Activated T-cell treated with anti-CD3 and anti-CD28 coated beads for 24 hours (primary cell): Measurements from ENCODE around the gene RBM19.
"Not testable (repeated sequence)": the region's sequence is repeated elsewhere in the genome, so short reads cannot be mapped to it uniquely, and the experiment has no call there.

Source experiments
- DNase-seq: peaks from one replicate; pipeline ENCODE4 v3.0.0-alpha.2; 2020; ENCODE audit warnings: low read depth

RBM19 gene

DNA sequence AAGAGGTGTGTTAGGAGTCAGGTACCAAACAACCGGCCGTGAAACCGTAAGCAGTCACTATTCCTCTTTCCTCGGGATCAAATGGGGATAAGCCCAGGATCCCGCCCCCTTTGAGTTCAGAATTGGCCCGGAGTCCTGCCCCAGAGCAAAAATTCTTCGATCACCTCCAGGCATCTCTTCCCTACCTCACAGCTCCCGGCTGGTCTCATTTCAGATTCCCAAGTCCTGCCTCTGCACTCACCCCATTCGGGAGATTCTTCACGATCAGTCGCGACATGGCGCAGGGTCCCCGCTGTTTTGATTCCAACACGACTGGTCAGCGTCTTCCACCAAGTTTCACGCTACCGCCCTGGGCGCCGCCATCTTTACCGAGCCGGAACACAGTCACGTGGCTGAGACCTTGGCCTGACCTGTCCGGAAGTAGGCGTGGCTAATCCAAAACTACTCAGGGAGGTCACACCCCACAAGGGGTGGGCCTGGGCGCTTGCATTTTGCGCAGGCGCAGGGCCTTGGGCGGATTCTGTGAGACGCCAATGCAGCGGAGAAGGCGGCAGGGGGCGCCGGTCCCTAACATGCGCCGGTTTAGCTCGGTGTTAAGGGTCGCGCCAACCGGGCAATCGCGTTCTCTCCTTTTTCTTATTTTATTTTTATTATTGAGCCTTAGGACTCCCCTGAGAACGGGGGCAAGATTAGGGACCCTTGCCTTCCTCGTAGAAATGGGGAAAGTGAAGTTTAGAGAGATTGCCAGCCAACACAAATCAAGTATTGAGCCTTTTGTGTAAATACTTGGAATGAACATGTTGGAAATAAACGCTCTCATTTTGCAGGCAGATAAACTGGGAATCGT lies at the start of gene RBM19:
Gene RBM19, minus strand, starts transcription at position 375 of the 847 bp plus-strand sequence. Its CDS starts 98 bp downstream, at position 277.
- peak; percentile 97 for DNase-seq

- no peak for DNase-seq
Measured at GRCh38 chr12:114015851-114016250, 49.7 kb upstream of the RBM19 start.

DNA sequence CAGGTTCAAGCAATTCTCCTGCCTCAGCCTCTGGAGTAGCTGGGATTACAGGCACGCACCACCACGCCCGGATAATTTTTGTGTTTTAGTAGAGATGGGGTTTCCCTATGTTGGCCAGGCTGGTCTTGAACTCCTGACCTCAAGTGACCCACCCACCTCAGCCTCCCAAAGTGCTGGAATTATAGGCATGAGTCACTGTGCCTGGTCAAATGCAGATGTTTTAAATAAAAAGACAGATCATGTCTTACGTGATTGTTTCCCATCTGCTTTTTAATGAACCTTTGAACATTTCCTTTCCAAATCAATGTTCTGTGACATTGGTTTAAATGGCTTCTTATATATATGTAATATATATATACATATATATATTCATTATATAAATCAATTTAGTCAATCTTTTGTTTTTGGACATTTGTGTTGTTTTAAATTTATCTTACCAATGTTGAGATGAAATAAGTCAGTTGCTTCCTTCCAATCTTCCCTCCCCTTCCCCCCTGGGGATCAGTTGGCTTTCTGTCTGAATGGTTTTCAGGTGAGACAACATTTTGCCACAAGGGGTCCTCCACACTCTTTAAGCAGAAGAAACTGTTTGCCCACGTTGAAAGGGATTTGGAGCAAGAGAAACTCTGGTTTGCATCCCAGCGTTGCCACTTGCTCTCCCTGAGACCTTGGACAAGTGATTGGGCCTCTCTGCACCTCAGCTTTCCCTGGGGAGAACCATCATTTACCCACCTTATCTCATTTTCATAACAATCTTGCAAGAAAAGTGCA lies 47.6 kb upstream of the RBM19 start:
- no peak for DNase-seq

DNA sequence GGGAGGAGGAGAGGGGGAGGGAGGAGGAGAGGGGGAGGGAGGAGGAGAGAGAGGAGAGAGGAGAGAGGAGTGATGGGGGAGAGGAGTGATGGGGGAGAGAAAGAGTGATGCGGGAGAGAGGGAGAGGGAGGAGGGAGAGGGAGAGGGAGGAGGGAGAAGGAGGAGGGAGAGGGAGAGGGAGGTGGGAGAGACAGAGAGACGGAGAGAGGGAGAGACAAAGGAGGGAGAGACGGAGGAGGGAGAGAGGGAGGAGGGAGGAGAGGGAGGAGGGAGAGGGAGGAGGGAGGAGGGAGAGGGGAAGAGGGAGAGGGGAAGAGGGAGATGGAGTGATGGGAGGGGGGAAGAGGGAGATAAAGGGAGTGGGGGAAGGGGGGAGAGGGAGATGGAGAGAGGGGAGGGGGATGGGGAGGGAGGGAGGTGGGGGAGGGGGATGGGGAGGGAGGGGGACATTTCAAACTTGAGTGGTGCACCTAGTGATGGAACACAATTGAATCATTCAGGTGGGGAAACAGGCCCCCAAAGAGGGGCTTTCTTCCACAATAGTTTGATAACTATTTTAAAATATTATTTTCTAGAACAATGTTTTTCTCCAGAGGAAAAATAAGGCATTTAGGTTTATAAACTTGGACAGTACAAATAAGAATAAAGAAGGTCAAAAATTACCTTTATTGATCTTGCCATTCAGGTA lies 46.8 kb upstream of the RBM19 start:
- DNase-seq: no peak

- no peak for DNase-seq
Measured at GRCh38 chr12:114011711-114012110, 45.6 kb upstream of the RBM19 start.

- DNase-seq: no peak
Measured at GRCh38 chr12:114006482-114007425, 40.6 kb upstream of the RBM19 start.

DNA sequence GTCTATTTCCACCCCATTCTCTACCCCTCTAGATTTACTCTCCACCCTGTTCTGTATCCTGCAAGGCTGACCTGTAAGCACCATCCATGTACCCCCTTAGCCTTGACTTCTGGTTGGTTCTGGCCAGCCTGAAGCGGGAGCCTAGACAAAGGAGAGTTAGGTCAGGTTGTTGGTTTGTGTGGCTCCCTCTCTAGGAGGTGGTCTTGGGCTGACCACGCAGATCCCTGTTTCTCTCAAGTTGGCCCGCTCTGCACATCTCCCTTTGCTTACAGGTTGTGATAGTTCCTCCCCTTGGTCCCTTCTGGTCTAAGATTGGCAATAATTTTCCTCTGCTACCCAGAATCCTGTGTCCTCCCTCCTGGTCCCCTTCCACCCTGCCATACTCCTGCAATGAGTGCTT lies 38.3 kb upstream of the RBM19 start:
- DNase-seq: no peak

DNA sequence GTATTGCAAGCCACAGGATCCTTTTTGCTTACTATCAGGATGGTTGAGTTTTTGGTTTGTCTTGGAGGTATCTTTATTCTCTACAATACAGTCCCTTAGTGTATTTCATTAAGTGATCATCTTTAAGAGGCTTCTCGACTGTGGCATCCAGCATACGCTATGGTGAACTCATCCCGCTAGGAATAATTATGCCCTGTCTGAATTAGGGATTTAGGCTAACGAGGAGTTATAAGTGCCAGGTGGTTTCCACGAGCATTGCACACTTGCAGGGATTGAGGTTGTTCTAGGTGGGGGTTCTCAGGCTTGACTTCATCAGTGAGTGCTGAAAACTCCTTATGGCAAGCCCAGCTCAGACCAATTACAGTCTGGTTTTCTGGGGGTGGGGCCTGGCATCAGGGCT lies 37.2 kb upstream of the RBM19 start:
- DNase-seq: no peak

DNA sequence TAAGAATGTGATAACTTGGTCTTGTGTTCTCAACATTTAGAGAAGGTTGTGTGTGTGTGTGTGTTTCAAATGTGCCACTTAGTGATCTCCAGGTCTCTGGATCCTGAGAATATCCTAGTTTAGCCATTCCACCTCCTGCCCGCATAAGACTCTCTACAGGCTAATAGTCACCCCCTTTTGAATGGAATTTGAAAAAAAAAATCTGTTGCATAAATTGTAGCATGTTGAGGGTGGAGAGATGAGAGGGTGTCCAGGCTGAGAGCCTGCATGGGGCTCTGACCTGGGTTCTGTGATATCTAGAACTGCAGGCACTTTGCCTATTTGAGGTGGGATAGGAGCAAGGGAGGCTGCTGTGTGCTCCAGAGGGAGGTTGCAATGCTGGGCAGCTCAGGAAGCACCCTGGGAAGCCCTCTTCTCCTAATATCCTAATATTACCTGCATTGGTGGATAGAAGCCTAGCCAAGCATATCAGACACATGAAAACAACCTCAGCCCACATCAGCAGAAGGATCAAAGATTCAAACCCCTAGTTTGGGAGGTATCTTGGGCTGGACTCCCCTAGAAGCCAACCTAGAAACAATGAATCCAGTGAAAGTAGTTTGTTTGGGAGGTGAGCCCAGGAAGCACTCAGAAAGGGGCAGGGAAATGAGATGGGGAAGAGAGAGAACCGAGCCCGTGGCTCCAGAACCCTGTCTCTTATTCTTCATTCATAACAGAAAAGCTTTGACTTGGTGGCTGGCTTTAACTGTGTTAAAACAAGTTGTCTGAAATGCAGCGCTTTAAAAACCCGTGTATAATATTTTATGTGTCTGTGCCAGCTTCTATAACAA lies 35.6 kb upstream of the RBM19 start:
- DNase-seq: no peak

GRCh38 chr12:114000861-114001260 lies 34.7 kb upstream of the RBM19 start:
- DNase-seq: no peak

DNA sequence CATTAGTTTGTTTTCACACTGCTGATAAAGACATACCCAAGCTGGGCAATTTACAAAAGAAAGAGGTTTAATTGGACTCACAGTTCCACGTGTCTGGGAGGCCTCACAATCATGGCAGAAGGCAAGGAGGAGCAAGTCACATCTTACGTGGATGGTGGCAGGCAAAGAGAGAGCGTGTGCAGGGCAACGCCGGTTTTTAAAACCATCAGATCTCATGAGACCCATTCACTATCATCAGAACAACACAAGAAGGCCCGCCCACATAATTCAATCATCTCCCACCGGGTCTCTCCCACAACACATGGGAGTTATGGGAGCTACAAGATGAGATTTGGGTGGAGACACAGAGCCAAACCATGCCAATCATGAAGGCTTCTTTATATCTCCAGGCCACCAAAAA lies 34.1 kb upstream of the RBM19 start:
- DNase-seq: not testable (repeated sequence)

- no peak for DNase-seq
Measured at GRCh38 chr12:113997365-113997764, 31.2 kb upstream of the RBM19 start.

DNA sequence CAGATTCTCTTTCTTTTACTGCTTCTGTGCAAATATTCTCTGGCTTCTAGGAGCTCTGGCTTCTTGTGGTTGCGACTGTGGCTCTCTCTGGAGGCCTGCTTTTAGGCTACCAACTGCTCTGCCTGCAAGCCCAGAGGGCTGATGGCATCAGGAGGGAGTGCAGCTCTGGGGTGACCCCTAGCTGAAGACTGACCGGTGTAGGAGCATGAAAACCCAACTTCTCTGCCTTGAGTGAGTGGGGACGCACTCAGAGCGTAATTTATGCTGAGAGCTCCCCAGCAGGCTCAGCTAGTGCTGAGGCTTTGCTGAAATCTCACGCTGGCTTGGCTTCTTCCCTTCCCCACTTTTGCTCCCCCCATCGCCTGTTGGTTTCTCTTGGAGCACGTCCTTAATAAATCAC lies 29.9 kb upstream of the RBM19 start:
- no peak for DNase-seq

DNA sequence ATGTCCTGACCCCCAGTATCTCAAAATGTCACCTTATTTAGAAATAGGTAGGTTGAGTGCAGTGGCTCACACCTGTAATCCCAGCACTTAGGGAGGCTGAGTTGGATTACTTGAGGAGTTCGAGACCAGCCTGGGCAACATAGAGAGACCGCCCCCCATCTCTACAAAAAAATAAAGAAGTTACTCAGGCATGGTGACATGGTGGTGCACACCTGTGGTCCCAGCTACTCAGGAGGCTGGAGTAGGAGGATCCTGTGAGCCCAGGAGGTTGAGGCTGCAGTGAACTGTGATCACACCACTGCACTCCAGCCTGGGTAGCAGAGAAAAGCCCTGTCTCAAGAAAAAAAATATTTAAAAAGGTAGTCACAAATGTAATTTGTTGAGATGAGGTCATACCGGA lies 27.9 kb upstream of the RBM19 start:
- DNase-seq: no peak

- DNase-seq: not testable (repeated sequence)
Measured at GRCh38 chr12:113992751-113993150, 26.6 kb upstream of the RBM19 start.

DNA sequence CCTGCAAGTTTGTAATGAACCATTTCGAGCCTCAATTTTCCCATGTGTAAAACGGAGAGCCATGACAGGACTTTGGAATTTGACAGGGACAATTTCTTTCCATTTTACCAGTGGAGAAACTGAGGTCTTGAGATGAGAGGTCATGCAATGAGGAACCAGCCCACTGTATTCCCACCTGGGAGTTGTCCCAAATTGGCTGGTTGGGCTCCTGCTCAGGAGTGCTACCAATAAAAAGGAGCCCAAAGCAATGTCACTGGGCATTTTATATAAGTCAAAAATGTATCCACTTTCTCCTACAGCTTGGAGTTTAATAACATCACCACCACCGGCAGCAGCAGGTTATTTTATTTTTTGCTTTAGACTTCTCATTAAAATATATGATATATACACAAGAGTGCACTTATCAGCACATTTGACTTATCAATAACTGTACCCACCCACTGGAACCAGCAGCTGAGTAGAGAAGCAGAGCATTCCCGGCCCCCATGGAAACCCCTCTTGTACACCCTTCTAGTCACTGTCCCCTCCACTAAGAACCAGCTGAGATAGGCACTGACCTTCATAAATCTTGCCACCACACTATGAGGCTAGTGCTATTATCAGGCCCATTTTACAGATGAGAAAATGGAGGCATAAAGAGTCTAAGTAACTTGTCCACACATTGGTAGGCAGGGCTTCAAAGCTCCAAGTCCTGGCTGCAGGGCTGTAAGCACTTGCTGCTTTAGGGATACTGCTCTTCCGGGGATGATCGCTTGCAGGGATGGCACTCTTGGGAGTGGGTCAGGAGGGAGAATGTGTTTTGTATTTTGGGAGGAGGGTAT lies 25.3 kb upstream of the RBM19 start:
- DNase-seq: no peak

DNA sequence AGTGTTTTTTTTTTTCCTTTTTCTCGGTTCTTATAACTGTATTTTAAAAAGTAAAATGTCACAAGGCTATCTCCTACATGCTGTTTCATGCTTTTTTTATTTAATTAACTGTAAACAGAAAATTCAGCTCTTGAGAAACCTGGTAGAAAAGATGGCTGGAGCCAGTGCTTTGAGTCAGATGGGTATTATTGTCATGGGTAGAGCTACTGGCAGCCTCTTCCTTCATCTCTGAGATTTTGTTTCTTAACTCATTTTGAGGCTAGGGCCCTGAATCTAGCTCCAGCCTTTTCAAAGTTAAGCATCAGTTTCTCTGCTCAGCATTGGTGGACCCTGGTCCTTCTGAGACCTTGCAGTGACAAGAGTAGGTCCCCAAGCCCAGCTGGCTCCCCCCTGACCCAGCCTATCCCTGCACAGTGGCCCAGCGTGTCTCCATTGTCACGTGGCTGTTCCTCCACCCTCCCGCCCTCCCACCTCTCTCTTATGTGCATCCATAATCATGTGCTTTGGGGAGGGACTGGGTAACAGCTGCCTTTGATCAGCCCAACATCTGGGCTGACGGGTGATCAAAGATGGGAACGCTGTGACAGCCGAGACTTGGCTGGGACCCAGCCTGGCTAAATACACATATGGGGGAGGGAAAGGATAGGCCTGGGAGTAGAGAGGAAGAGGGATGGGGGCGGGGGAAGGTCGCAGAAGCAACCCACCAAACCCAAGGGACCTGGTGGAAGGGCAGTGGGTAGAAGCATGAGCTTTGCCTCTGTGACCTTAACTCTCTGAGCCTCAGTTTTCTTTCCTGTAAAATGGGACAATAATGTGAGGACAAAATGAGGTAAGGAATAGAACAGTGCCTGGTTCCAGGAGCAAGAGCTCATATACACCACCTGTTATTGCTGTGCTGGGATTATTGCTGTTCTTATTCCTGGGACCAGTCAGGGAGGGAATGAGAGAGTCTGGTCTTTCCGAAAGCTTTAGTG lies 24.4 kb upstream of the RBM19 start:
- no peak for DNase-seq

GRCh38 chr12:113988976-113989375 lies 22.9 kb upstream of the RBM19 start:
- no peak for DNase-seq

- no peak for DNase-seq
Measured at GRCh38 chr12:113988064-113988451, 21.9 kb upstream of the RBM19 start.
